ENCODE measurements around the gene MAFG.

The MAFG gene

GRCh38 chr17:81909966-81910839 lies 17.3 kb downstream of the MAFG start:
- no peak for DNase-seq (ENCODE audit: low read depth in 3 of 3)

- DNase-seq (ENCODE audit: low read depth in 3 of 3): no peak
These were observed 18.3 kb downstream of the MAFG start for GRCh38 chr17:81909231-81909630.

DNA sequence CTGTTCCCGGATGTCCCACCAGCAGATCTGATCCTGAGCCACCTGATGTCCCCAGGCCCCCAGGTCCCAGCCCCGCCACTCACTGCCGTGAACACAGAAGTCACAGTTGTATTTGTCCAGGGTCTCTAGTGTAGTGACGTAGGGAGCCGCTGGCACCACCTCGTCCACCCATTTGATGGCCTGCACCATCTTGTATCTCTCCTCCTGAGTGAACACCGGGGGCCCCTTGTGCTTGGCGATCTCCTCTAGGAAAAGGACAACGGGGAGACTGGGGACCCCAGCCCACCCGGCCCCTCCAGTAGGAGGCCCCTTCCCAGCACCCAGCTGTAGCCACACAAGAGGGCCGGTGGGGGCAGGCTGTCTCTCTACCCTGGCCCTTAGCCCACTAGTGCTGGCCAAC lies 18.7 kb downstream of the MAFG start:
- DNase-seq (ENCODE audit: low read depth in 3 of 3): no peak

- DNase-seq (ENCODE audit: low read depth in 3 of 3): no peak
These were observed 20.1 kb downstream of the MAFG start for GRCh38 chr17:81907219-81908145.

DNA sequence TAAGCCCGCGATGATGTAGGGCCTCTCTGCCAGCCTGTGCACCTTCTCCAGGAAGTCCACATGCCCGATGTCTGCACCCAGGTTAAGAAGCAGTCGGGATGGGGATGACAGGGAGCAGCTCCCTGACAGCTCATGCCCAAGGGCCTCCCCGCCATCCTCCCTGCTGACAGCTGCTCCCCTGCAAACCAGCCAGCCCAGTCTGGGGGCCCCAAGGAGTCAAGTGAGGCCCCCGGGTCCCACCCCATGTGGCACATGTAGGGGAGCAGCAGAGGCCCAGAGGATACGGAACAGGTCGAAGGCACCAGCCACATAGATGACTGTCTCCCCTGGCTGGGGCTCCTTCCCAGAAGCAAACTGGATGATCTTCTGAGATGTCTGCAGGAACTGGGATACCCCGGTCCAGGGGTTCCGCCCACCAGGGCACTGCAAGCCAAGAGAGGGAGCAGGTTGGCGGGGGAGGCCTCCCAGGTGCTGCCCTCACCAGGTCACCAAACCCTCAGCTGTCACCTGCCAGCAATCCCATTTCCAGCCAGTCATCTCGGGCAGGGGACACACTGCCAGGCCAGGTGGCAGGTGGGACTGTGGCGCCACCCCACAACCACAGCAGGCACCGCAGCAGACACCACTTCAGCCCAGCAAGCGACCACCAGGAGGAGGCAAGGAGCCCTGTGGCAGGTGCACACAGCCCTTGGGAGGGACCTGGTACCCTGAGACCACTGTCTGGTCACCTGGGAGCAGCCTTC lies 20.9 kb downstream of the MAFG start:
- DNase-seq (ENCODE audit: low read depth in 3 of 3): no peak

DNA sequence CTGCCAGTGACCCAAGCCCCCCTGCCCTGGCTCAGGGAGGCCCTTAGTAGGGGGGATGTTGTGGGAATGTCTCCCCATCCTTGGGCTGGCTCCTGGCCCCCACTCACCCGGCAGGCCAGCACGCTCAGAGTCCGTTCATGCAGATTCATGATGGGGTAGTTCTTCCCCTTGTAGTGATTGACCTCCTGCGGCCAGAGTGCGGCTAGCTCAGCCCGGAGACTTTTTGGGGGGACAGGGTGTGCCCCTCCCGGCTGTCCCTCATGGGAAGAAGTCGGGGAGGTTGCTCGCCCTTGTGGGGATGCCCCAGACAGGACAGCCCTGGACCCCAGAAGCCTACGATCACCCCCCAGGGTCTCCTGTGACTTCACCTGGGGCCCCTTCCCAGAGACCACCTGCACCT lies 21.5 kb downstream of the MAFG start:
- no peak for DNase-seq (ENCODE audit: low read depth in 3 of 3)

GRCh38 chr17:81905424-81905875 lies 22.1 kb downstream of the MAFG start:
- DNase-seq (ENCODE audit: low read depth in 3 of 3): no peak

GRCh38 chr17:81904600-81905423 lies 22.7 kb downstream of the MAFG start:
- no peak for DNase-seq (ENCODE audit: low read depth in 3 of 3)

GRCh38 chr17:81903896-81904599 lies 23.5 kb downstream of the MAFG start:
- no peak for DNase-seq (ENCODE audit: low read depth in 3 of 3)

DNA sequence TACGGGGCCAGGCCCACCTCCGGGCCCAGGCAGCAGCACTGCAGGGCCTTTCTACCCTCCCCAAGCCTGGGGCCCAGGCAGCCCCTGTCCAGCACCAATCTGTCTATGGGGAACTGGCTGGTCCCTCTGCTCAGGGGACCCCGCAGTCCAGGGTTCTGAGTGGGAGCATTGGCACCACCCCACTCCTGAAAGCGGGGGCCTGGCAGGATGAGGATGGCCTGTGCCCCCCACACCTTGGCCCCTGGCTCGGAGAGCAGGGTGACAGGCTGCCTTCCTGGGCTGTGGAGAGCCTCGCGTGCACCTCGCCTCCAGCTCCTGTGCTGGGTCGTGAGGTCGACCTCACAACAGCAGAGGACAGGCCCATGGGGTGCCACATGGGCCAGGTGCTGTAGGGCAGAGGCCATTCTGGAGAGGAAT lies 24.1 kb downstream of the MAFG start:
- DNase-seq (ENCODE audit: low read depth in 3 of 3): no peak

GRCh38 chr17:81902653-81903414 lies 24.7 kb downstream of the MAFG start:
- DNase-seq (ENCODE audit: low read depth in 3 of 3): no peak

DNA sequence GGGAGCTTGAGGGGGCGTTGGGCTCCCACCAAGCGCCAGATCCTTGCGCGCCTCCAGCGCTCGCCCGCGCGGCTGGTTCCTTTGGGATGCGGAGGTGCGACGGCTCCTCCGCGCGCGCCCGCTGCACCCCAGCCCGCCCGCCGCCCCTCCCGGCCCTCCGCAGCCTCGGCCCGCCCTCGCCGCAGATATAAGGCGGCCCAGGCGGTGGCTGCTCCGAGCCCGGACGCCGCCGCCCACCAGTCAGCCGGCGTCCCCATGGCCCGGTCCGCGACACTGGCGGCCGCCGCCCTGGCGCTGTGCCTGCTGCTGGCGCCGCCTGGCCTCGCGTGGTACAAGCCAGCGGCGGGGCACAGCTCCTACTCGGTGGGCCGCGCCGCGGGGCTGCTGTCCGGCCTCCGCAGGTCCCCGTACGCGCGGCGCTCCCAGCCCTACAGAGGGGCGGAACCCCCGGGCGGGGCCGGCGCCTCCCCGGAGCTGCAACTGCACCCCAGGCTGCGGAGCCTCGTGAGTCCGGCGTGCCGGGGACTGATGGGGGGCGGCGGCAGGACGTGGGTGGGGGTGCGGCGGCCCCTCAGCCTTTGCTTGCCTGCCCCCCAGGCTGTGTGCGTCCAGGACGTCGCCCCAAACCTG lies 25.4 kb downstream of the MAFG start, which contains the start of gene NPB:
Gene NPB, plus strand, starts transcription at position 216 of the 630 bp plus-strand sequence. Its CDS starts 40 bp downstream, at position 256.
- no peak for DNase-seq (ENCODE audit: low read depth in 3 of 3)

GRCh38 chr17:81901167-81902022 lies 26.1 kb downstream of the MAFG start:
- DNase-seq (ENCODE audit: low read depth in 3 of 3): no peak

DNA sequence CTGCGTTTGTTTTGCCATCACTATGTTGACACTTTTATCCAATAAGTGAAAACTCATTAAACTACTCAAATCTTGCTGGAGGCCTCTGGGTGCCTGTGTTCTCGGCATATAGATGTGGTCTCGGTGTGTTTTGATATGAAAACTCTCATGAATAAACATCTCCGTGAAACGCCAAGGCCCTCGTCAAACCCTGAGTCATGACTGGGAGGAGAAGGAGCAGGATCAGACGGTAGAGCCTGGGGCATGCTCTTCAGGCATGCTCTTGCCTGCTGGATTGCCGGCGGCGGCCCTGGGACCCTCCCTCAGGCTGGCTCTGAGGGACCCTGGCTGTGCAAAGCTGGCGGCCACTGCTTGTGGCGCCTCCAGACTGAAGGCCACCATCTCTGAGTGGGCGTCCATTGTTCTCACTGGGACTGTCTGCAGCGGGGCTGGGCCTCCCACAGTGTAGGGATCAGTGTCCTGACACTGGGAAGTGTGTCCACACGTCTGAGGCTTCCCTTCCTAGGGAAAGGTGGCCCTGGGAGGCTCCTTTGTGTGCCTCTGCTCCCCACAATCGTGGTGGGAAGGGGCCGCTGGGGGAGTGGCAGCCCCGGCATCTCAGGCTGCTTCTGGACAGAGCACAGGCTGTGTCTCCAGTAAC lies 27.2 kb downstream of the MAFG start:
- DNase-seq (ENCODE audit: low read depth in 3 of 3): no peak

DNA sequence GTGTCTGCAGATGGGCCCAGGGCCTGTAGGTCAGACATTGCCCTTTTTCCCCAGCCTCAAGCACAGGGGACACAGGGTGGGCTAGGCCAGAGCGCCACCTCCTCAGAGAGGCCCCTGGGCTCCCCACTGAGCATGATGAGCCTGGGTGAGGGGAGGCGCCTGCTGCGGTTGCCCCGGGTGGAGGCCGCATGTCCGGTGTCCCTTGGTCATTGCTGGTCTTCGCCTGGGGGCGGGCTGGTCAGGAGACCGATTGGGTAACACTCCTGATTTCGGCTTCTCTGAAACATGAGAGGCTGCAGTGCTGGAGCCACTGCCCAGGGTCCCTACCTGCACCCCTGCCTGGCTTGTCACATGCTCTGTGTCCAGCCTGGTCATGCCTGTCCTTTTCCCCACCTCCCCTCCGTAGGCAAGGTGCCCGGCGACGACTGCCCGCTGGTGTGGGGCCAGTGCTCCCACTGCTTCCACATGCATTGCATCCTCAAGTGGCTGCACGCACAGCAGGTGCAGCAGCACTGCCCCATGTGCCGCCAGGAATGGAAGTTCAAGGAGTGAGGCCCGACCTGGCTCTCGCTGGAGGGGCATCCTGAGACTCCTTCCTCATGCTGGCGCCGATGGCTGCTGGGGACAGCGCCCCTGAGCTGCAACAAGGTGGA lies 27.9 kb downstream of the MAFG start:
- DNase-seq (ENCODE audit: low read depth in 3 of 3): no peak

- DNase-seq (ENCODE audit: low read depth in 3 of 3): no peak
These were observed 28.6 kb downstream of the MAFG start for GRCh38 chr17:81898885-81899284.

All from stimulated activated CD4-positive, alpha-beta T cell treated with anti-CD3 and anti-CD28 coated beads, TNF-alpha, amount 100 ng/mL, for 24 hours (primary cell).